GM12892 (cell line): ENCODE measurements around the gene CDKAL1.

Experiments
- POLR2A ChIP-seq: IDR thresholded peaks from 2 replicates; pipeline ENCODE4 v1.6.1; 2011; ENCODE audit warnings: low read depth, low read length, control low read depth
- POLR2AphosphoS5 ChIP-seq: IDR thresholded peaks from 2 replicates; pipeline ENCODE4 v1.6.1; 2011; ENCODE audit warnings: low read depth, low read length, control low read depth

GRCh38 chr6:20681243-20681684, 147.0 kb downstream of the CDKAL1 start:
- TF ChIP-seq POLR2A, result no peak
- no peak for TF ChIP-seq POLR2AphosphoS5
